Endothelial cell (in vitro differentiated cells): Measurements from ENCODE around the gene METAP1D. TPM values are rescaled to one million over a fixed set of nuclear protein-coding genes. Genes with fewer than 3 reads are reported as not detected.
A peak's percentile ranks its signal among the peaks of the same experiment; 100 is the strongest.

ENCODE experiments used
- DNase-seq: peaks from one replicate; pipeline ENCODE4 v3.0.0; 2021; ENCODE audit warnings: low spot score
- H3K27ac Mint-ChIP-seq: one replicate; pipeline ENCODE4 v1.8.0; 2021; ENCODE audit warnings: mixed read lengths, inconsistent platforms; ENCODE audit not compliant: unreplicated experiment
- H3K27me3 Mint-ChIP-seq: one replicate; pipeline ENCODE4 v1.8.0; 2021; ENCODE audit warnings: mild to moderate bottlenecking, moderate library complexity, mixed read lengths, inconsistent platforms; ENCODE audit not compliant: unreplicated experiment
- H3K36me3 Mint-ChIP-seq: one replicate; pipeline ENCODE4 v1.8.0; 2021; ENCODE audit warnings: mild to moderate bottlenecking, low read depth, mixed read lengths, inconsistent platforms; ENCODE audit not compliant: unreplicated experiment
- H3K4me1 Mint-ChIP-seq: one replicate; pipeline ENCODE4 v1.8.0; 2021; ENCODE audit warnings: mild to moderate bottlenecking, mixed read lengths, inconsistent platforms; ENCODE audit not compliant: unreplicated experiment
- H3K4me3 Mint-ChIP-seq: one replicate; pipeline ENCODE4 v1.8.0; 2021; ENCODE audit warnings: mild to moderate bottlenecking, mixed read lengths, inconsistent platforms; ENCODE audit not compliant: unreplicated experiment
- H3K9me3 Mint-ChIP-seq: one replicate; pipeline ENCODE4 v1.8.0; 2021; ENCODE audit warnings: mixed read lengths, inconsistent platforms; ENCODE audit not compliant: unreplicated experiment
- total RNA-seq: library from RNA; stranded (reverse); fragmentation: NEBNext Ultra II Directional; extraction: Animal tissue kit (Norgen Biotek cat#: 25700); gene quantifications from one replicate; pipeline ENCODE4 v1.2.1, GENCODE V29; 2021; ENCODE audit not compliant: unreplicated experiment
- TF ChIP-seq, protein P1 (sequence below): fragments of 200-600 bp; sonication (generic); IDR thresholded peaks from one replicate; pipeline ENCODE4 v1.5.0; 2021; ENCODE audit warnings: antibody characterized with exemption; ENCODE audit not compliant: unreplicated experiment

Gene METAP1D
- total RNA-seq, 1 donor from 2014 or later, result 3.6 TPM

DNA sequence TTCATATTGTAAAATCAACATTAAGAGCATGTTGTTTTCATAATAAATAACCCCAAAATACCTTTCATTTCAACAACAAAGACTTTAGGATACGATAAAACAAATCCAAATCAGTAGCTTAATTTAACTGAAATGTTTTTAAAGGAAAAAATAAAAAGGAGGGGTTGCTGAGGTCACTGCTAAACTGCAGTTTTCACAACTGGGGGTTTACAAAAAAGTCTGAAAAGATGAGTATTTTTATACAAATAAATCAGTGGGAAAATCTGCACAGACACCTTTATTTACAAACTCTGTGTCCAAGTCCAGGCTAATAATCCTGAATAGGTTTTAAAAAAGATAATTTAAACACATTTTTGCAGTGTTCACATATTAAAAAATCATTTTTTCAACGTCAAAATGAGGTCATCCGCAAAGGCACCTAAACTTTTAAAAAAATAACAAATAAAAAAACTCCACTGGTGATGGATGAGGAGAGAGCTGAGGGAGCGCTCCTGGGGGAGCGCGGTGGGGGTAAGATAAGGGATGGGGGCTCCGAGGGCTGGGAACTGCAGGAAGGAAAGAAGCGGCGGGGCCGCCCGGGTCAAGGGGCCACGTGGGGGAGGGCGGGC is 99.8 kb downstream of the METAP1D start:
- H3K4me1 Mint-ChIP-seq, result peaks cover 30% of the 10 kb centered on the region
- no peaks in the 10 kb centered on the region for H3K9me3 Mint-ChIP-seq
- DNase-seq, result no peak
- H3K36me3 Mint-ChIP-seq, result peaks cover 4% of the 10 kb centered on the region
- TF ChIP-seq, protein P1, sequence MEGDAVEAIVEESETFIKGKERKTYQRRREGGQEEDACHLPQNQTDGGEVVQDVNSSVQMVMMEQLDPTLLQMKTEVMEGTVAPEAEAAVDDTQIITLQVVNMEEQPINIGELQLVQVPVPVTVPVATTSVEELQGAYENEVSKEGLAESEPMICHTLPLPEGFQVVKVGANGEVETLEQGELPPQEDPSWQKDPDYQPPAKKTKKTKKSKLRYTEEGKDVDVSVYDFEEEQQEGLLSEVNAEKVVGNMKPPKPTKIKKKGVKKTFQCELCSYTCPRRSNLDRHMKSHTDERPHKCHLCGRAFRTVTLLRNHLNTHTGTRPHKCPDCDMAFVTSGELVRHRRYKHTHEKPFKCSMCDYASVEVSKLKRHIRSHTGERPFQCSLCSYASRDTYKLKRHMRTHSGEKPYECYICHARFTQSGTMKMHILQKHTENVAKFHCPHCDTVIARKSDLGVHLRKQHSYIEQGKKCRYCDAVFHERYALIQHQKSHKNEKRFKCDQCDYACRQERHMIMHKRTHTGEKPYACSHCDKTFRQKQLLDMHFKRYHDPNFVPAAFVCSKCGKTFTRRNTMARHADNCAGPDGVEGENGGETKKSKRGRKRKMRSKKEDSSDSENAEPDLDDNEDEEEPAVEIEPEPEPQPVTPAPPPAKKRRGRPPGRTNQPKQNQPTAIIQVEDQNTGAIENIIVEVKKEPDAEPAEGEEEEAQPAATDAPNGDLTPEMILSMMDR, result no peak
- H3K27ac Mint-ChIP-seq, result no peak overlapping the region
- H3K27me3 Mint-ChIP-seq, result peaks cover 35% of the 10 kb centered on the region
- H3K4me3 Mint-ChIP-seq, result no peak overlapping the region

DNA sequence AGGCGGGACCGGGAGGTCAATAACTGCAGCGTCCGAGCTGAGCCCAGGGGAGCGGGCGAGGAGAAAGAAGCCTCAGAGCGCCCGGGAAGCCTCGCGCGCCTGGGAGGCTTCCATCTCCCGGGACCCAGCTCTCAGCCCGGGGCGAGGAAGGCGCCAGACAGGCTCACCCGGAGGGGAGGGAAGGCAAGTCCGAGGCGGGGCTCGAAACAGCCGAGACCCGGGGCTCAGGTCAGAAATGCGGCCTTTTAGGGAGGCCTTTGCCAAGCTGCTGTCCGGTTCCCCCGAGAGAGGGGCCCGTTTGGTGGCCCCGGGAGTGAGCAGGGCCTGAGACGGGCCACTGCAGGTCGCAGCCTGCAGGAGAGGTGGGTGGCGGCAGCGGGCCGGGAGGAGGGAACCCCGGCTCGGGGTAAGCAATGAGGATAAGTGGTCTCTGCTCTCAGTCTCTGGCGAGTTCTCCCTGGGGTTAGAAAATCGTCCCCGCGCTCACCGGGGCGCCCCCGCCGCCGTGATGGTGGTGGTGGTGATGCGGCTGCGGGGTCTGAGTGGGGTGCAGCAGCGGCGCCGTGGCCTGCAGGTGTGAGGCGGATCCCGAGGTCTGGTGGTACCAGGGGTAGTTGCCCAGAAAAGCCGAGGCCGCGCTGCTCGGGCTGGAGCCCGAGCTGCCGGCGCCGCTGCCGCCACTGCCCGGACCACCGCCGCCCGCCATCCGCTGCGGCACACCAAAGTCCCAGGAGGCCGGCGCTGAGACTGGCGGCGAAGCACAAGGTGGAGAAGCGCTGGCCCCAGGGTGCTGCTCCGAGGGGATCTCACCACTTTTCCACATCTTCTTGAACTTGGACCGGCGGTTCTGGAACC is 100.6 kb downstream of the METAP1D start:
- Mint-ChIP-seq H3K27me3 (peaks cover 33% of the 10 kb centered on the region), H3K4me1 (peaks cover 30% of the 10 kb centered on the region), H3K27ac (no peak overlapping the region), H3K4me3 (peak overlapping the region; percentile 71), H3K9me3 (no peaks in the 10 kb centered on the region), H3K36me3 (peaks cover 4% of the 10 kb centered on the region)
- TF ChIP-seq, protein P1, result no peak
- no peak for DNase-seq

DNA sequence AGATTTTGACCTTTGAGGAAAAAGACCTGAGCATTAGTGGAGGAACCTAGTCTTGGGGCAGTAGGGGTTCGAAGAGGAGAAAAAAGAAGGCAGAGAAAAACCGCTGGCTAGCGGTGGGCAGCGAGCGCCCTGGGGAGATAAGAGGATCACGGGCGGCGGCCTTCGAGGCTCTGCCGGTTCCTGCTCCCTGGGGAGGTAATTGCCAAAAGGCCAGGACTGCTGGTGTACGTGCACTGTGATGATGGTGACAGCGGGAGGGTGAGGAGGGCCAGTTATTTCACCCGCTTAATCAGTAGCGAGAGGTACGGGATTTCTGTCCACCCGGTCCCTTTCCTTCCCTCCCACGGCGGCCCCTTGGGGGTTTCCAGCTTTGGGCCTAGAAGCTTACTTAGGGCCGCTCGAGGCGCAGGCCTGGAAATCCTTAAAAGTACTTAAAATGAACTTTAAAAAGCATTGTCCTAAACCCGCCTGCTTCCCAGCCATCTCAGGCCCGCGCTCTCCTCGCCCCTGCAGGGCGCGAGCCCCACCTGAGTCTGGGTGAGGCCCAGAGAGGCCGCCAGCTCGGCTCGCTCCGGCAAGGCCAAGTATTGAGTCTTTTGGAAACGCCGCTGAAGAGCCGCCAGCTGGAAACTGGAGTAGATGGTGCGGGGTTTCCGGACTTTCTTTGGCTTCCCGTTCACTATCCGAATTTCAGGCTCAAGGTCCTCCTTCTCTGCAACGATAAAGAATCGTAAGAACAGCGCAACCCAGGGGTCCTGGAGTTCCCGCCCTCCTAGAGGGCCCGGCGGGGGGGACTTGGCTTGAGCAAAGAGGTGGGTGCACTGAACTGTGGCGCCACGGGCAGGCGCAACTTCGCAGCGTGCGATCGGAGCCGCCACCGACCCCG is 101.4 kb downstream of the METAP1D start:
- Mint-ChIP-seq H3K4me1 (peaks cover 25% of the 10 kb centered on the region), H3K9me3 (no peaks in the 10 kb centered on the region), H3K27me3 (peaks cover 26% of the 10 kb centered on the region), H3K27ac (no peak overlapping the region), H3K36me3 (peaks cover 4% of the 10 kb centered on the region), H3K4me3 (peak overlapping the region; percentile 78)
- no peak for DNase-seq
- TF ChIP-seq, protein P1, result no peak

DNA sequence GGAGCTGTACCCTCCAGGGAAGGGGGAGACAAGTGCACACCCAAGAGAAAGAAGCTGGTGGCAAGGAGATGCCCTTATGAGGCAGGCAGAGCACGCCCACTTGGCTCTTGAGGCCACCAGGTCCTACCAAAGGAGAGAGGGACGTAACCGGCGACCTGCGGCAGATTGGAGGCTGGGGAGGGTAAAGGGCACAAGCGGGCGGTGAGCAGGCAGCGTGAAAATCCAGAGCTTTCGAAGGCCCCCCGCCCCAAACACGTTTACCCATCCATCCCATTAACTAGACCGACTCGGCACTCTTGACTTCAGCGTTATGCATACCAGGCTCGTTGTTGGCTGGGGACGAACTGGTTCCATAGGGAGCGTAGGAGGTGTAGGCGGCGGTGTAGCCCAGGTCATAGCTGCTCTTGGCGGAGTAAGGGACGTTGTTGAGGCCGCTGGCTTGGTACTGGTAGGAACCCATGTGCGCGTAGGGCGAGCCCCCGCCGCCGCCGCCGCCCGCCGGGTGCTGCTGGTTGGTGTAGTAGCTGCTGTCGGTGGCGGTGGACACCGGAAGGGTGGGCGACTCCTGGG is 102.2 kb downstream of the METAP1D start:
- no peak for DNase-seq
- Mint-ChIP-seq H3K27ac (no peak overlapping the region), H3K27me3 (peaks cover 24% of the 10 kb centered on the region), H3K4me1 (peaks cover 21% of the 10 kb centered on the region), H3K36me3 (peaks cover 4% of the 10 kb centered on the region), H3K9me3 (no peaks in the 10 kb centered on the region), H3K4me3 (peak overlapping the region; percentile 87)
- TF ChIP-seq, protein P1, result no peak
